H1 (cell line): ENCODE data around the gene DPY19L3.

Source experiments
- ATF2 ChIP-seq: IDR thresholded peaks from 2 replicates; pipeline ENCODE4 v1.6.1; 2012; ENCODE audit warnings: low read length, inconsistent platforms
- CEBPB ChIP-seq: IDR thresholded peaks from 2 replicates; pipeline ENCODE4 v1.6.1; 2012; ENCODE audit warnings: low read depth, low read length
- CTCF ChIP-seq, 3 experiments: IDR thresholded peaks; 1 replicate in 2 of 3; 2 replicates in 1 of 3; pipeline versions ENCODE4 v1.5.1 to v1.6.1; 2011; ENCODE audit warnings: low read length in 3 of 3, mild to moderate bottlenecking in 3 of 3, inconsistent platforms in 2 of 3, low read depth in 1 of 3, moderate library complexity in 1 of 3; ENCODE audit not compliant: insufficient read depth in 1 of 3; ENCODE audit errors: control extremely low read depth in 1 of 3
- EP300 ChIP-seq, 2 experiments: IDR thresholded peaks; 1 replicate in 1 of 2; 2 replicates in 1 of 2; pipeline ENCODE4 v1.6.1; 2011 to 2012; ENCODE audit warnings: low read depth in 2 of 2, low read length in 2 of 2, mild to moderate bottlenecking in 2 of 2, borderline replicate concordance in 1 of 2, inconsistent platforms in 1 of 2, moderate library complexity in 1 of 2
- GABPA ChIP-seq: IDR thresholded peaks from 2 replicates; pipeline ENCODE4 v1.6.1; 2011; ENCODE audit warnings: mild to moderate bottlenecking, low read length, moderate library complexity, borderline replicate concordance; ENCODE audit not compliant: insufficient read depth
- MAFK ChIP-seq: IDR thresholded peaks from 2 replicates; pipeline ENCODE4 v1.6.1; 2012; ENCODE audit warnings: low read depth, mild to moderate bottlenecking, improper control_type of control experiment, low read length
- POLR2A ChIP-seq, 2 experiments: IDR thresholded peaks; 1 replicate in 1 of 2; 2 replicates in 1 of 2; pipeline ENCODE4 v1.6.1; 2011; ENCODE audit warnings: low read depth in 2 of 2, low read length in 2 of 2, mild to moderate bottlenecking in 2 of 2; ENCODE audit errors: control extremely low read depth in 1 of 2
- POLR2AphosphoS5 ChIP-seq: IDR thresholded peaks from 2 replicates; pipeline ENCODE4 v1.6.1; 2011; ENCODE audit warnings: low read depth, low read length
- RAD21 ChIP-seq, 2 experiments: IDR thresholded peaks in 1 of 2; conservative IDR thresholded peaks in 1 of 2; 2 replicates each; pipeline ENCODE4 v1.6.1; 2011; ENCODE audit warnings: low read depth in 2 of 2, low read length in 2 of 2, improper control_type of control experiment in 1 of 2, inconsistent platforms in 1 of 2, mild to moderate bottlenecking in 1 of 2, moderate library complexity in 1 of 2
- SAP30 ChIP-seq: fragments of 300-600 bp; sonication (generic); IDR thresholded peaks from 2 replicates; pipeline ENCODE4 v1.7.1; 2012; ENCODE audit warnings: low read length, moderate library complexity, mild to moderate bottlenecking, inconsistent platforms; ENCODE audit not compliant: insufficient read depth, insufficient replicate concordance
- SRF ChIP-seq: IDR thresholded peaks from 2 replicates; pipeline ENCODE4 v1.6.1; 2011; ENCODE audit warnings: mild to moderate bottlenecking, low read depth, low read length, moderate library complexity
- TCF12 ChIP-seq: IDR thresholded peaks from 2 replicates; pipeline ENCODE4 v1.6.1; 2011; ENCODE audit warnings: low read depth, mild to moderate bottlenecking, low read length

- TF ChIP-seq MAFK (no peak), POLR2A (IDR thresholded peaks at IDR 0.05; ENCODE audit: control extremely low read depth in 1 of 2, low read depth in 2 of 2, low read length in 2 of 2) (no peak), RAD21 (IDR thresholded peaks at IDR 0.05 in 1 of 2, conservative IDR thresholded peaks at IDR 0.05 in 1 of 2; ENCODE audit: low read depth in 2 of 2, low read length in 2 of 2) (no peak), SAP30 (no peak), CTCF (IDR thresholded peaks at IDR 0.05; ENCODE audit: control extremely low read depth in 1 of 3, insufficient read depth in 1 of 3, low read depth in 1 of 3, low read length in 3 of 3) (no peak), TCF12 (no peak), SRF (no peak), ATF2 (no peak), GABPA (no peak), CEBPB (no peak), EP300 (IDR thresholded peaks at IDR 0.05; ENCODE audit: borderline replicate concordance in 1 of 2, low read depth in 2 of 2, low read length in 2 of 2) (no peak), POLR2AphosphoS5 (no peak)
Observed at GRCh38 chr19:32471095-32471494, 65.5 kb downstream of the DPY19L3 start.
